Nephron progenitor cell (in vitro differentiated cells): ENCODE data around the gene ZNF189.

Source experiments
- DNase-seq: peaks from one replicate; pipeline ENCODE4 v3.0.0; 2021
- H3K27ac Mint-ChIP-seq: 2 replicates; pipeline ENCODE4 v1.8.0; 2021; ENCODE audit warnings: mild to moderate bottlenecking, moderate library complexity, mixed read lengths
- H3K27me3 Mint-ChIP-seq: 2 replicates; pipeline ENCODE4 v1.8.0; 2021; ENCODE audit warnings: mild to moderate bottlenecking, low read depth, mixed read lengths; ENCODE audit not compliant: poor library complexity
- H3K36me3 Mint-ChIP-seq: 2 replicates; pipeline ENCODE4 v1.8.0; 2021; ENCODE audit warnings: low read depth, mixed read lengths
- H3K4me1 Mint-ChIP-seq: 2 replicates; pipeline ENCODE4 v1.8.0; 2021; ENCODE audit warnings: mixed read lengths
- H3K4me3 Mint-ChIP-seq: 2 replicates; pipeline ENCODE4 v1.8.0; 2021; ENCODE audit warnings: mild to moderate bottlenecking, moderate library complexity, mixed read lengths
- H3K9me3 Mint-ChIP-seq: 2 replicates; pipeline ENCODE4 v1.8.0; 2021; ENCODE audit warnings: mild to moderate bottlenecking, moderate library complexity, mixed read lengths
- TF ChIP-seq, protein P1 (sequence below): fragments of 200-600 bp; sonication (generic); IDR thresholded peaks from 2 replicates; pipeline ENCODE4 v1.5.0; 2021; ENCODE audit warnings: antibody characterized with exemption

The ZNF189 gene

DNA sequence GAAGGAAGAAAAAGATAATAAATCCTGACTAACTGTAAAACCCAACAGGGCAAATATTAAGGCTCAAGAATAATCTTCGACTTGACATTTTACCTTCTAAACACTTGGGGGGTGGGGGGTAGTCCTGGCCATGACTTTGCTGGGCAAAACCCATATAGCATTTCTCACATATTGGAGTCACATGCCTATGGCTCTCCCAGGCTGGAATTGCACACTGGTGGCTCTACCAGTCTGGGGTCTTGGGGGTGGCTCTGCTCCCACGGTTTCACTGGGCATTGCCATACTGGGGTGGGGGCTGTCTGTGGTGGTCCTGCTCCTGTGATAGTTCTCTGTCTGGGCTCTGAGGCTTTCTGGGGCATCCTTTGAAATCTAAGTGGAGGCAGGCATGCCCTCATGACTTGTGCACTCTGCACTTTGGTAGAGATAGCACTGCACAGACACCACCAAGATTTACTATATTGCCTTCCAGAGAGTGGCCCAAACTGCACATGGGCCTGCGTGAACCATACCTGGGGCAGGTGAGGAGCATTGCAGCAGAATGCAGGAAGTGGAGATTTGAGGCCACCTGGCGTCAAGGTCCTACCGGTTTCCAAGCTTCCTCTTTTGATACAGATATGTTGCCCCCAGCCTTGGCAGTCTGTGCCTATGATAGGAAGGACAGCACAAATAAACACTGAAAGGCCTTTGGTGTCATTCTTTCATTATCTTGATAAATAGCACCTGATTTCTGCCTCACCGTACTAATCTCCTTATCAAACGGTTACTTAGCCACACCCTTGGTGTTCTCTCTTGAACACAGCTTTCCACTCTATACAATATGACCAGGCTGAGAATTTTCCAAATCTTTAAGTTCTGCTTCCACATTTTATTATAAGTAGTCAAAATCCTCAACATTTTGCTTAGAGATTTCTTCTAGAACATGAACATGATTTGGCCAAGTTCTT, 43.6 kb upstream of the ZNF189 start:
- Mint-ChIP-seq H3K9me3 (no peaks in the 10 kb centered on the region), H3K36me3 (no peaks in the 10 kb centered on the region), H3K4me3 (no peak overlapping the region), H3K27me3 (peaks cover 3% of the 10 kb centered on the region), H3K4me1 (no peaks in the 10 kb centered on the region), H3K27ac (no peak overlapping the region)
- TF ChIP-seq, protein P1, sequence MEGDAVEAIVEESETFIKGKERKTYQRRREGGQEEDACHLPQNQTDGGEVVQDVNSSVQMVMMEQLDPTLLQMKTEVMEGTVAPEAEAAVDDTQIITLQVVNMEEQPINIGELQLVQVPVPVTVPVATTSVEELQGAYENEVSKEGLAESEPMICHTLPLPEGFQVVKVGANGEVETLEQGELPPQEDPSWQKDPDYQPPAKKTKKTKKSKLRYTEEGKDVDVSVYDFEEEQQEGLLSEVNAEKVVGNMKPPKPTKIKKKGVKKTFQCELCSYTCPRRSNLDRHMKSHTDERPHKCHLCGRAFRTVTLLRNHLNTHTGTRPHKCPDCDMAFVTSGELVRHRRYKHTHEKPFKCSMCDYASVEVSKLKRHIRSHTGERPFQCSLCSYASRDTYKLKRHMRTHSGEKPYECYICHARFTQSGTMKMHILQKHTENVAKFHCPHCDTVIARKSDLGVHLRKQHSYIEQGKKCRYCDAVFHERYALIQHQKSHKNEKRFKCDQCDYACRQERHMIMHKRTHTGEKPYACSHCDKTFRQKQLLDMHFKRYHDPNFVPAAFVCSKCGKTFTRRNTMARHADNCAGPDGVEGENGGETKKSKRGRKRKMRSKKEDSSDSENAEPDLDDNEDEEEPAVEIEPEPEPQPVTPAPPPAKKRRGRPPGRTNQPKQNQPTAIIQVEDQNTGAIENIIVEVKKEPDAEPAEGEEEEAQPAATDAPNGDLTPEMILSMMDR = no peak
- DNase-seq = no peak

GRCh38 chr9:101356619-101357018, 42.0 kb upstream of the ZNF189 start:
- DNase-seq = no peak
- Mint-ChIP-seq H3K27ac (no peak overlapping the region), H3K4me3 (no peak overlapping the region), H3K36me3 (no peaks in the 10 kb centered on the region), H3K4me1 (no peaks in the 10 kb centered on the region), H3K9me3 (no peaks in the 10 kb centered on the region), H3K27me3 (peaks cover 3% of the 10 kb centered on the region)
- TF ChIP-seq, protein P1 = no peak

- no peaks in the 10 kb centered on the region for H3K9me3 Mint-ChIP-seq
- TF ChIP-seq, protein P1 = no peak
- no peaks in the 10 kb centered on the region for H3K36me3 Mint-ChIP-seq
- H3K27ac Mint-ChIP-seq = no peak overlapping the region
- DNase-seq = no peak
- H3K4me3 Mint-ChIP-seq = no peak overlapping the region
- no peaks in the 10 kb centered on the region for H3K4me1 Mint-ChIP-seq
- peaks cover 3% of the 10 kb centered on the region for H3K27me3 Mint-ChIP-seq
Observed at GRCh38 chr9:101359679-101360078, 39.0 kb upstream of the ZNF189 start.

DNA sequence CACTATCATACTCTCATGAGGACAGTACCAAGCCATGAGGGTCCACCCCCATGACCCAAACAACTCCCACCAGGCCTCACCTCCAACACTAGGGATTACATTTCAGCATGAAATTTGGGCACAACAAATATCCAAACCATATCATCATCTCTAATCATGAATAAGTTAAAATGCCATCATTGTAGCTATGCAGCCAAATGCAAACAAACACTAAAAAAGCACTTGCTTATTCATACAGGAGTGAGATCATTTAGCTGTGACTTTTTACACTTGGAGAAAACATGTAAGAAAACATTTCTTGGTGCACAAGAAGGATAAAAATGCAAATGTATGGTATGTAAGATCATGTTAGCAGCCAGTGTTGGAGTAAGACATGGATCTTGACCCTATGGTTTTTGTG, 38.0 kb upstream of the ZNF189 start:
- Mint-ChIP-seq H3K4me3 (no peak overlapping the region), H3K9me3 (no peaks in the 10 kb centered on the region), H3K27ac (no peak overlapping the region), H3K4me1 (no peaks in the 10 kb centered on the region), H3K27me3 (peaks cover 3% of the 10 kb centered on the region), H3K36me3 (no peaks in the 10 kb centered on the region)
- TF ChIP-seq, protein P1 = no peak
- no peak for DNase-seq

DNA sequence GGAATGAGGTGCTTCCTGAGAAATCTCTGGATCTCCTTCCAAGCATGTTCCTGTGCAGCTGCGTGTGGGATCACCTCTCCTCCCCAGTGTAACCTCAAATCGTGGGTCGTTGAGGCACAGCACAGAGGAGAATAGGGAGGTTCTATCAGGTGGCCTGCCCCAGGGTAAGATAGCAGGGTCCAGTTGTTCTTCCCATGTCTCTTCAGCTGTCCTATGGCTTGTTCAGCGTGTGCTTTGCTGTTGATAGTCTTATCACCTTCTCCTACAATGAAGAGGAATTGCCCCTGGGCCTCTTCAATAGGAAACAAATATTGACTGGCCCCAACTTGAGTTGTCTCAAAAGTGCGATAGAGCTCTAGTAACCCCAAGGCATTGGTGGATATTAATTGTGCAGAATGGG, 36.2 kb upstream of the ZNF189 start:
- Mint-ChIP-seq H3K4me3 (no peak overlapping the region), H3K27ac (no peak overlapping the region), H3K27me3 (no peaks in the 10 kb centered on the region), H3K9me3 (no peaks in the 10 kb centered on the region), H3K4me1 (no peaks in the 10 kb centered on the region), H3K36me3 (no peaks in the 10 kb centered on the region)
- DNase-seq = no peak
- TF ChIP-seq, protein P1 = no peak

- Mint-ChIP-seq H3K4me3 (no peak overlapping the region), H3K9me3 (no peaks in the 10 kb centered on the region), H3K27ac (no peak overlapping the region), H3K36me3 (no peaks in the 10 kb centered on the region), H3K27me3 (no peaks in the 10 kb centered on the region), H3K4me1 (no peaks in the 10 kb centered on the region)
- TF ChIP-seq, protein P1 = no peak
- DNase-seq = no peak
Observed at GRCh38 chr9:101365181-101365580, 33.5 kb upstream of the ZNF189 start.
